ENCODE data around the gene GTF2A1L.

The GTF2A1L gene

DNA sequence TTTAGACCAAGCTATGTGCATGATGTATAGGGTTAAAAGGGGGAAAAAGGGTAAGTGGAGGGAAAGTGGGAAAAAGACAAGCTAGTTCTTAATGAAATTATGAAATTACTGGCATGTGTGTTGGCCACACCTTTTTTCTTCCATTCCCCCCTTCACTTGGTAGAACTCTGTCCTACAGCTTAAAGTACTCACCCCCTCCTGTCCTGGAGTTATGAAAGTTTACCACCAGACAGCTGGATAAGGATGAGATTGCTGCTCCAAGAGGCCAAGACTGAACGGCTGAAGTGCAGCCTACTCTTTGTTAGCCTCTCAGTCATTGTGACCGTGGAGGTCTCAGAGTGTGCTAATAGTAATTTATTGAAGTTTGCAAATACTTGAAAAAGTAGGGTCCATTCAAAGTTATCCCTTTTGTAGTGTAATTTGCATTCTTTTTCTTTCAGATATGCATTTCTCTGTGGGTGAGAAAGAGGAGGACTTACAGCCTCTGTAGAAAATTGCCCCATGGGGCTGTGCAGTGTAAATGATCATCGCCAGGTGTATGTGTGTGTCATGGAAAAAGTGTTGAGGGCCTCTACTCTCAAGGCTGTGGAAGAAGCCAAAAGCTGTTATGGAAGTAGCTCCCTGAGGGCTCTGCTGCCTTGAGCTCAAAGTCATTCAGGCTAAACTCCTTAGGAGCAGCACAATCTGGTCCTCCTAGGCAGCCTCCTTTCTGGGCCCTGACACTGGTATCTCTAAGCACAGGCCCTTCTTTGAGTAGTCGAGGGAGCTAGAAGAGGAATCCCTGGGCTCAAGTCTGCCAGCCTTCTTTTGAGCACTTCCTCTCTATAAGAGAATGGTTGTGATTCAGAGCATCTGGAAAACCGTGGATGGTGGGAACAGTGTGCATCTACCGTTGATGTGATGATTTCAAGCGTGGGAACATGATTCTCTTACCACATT is 91.7 kb downstream of the GTF2A1L start:
- FAIRE-seq, result no peak

DNA sequence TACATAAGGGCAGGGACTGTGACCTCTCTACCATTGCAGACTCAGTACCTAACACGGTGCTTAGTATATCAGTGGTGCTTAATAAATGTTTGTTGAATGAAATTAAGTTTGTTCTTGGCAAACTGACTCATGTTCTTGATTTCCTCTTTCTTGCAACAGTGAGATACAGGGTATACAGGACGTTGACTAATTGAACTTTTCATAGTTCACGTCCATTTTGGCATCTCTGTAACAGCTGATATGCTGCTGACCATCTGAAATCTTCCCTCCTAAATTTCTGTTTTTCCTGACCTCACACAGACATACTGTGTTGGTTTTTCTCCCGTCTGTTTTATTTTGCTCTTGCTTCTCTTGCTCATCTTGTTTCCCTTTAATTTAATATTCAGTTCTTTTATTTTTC is 93.7 kb downstream of the GTF2A1L start:
- FAIRE-seq, result no peak

DNA sequence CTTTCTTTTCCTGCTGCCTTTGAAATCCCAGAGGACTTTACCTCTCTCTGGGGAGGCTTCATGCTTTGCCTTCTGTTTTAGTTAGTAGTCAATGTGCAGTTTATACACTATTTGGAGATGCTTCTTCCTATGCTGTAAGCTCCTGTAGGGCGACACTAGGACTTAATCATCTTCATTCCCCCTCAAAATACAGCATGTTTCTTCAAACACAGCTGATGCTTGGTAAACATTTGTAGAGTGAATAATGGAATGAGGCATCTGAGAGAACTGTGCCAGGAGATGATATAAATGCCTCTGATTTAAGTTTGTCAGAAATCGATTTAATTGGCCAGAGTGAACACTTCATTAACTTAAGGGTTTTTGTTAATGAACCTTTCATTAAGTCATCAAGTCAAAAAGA is 94.5 kb downstream of the GTF2A1L start:
- FAIRE-seq, result no peak

DNA sequence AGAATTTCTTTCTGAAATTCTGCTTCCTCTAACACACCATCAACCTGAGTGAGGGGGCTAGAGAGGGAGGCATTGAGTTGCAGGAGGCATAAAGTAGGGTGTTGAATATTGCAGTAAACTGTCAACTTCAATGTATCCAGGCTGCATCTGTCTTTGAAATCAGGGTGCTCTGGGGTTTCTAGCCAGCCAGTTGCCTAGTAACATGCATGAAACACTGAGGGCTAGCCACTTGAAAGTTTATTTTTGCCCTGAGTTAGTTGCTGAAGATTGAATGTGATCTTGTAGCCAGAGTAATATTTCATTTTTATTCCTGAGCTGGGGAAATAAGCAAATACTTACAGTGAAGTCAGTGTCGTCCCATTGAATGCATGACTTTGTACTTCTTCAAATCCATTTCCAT is 96.0 kb downstream of the GTF2A1L start:
- FAIRE-seq, result no peak

DNA sequence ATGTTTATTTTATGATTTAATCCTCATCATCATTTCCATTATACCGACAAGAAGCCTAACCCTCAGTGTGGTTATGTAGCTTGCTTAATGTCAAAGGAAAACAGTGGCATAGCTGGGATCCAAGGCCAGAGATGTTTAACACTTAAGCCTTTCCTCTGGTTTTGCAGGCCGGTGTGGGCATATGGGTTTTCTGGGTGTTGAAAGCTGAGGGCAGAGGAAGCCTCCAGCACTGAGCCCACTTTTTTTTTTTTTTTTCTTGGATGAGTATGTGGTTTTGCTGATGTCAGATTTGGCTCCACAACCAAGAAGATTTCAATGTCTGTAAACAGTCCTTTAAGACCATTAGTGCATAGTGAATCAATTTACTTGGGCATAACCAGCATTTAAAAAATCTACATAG is 96.6 kb downstream of the GTF2A1L start:
- FAIRE-seq, result no peak

DNA sequence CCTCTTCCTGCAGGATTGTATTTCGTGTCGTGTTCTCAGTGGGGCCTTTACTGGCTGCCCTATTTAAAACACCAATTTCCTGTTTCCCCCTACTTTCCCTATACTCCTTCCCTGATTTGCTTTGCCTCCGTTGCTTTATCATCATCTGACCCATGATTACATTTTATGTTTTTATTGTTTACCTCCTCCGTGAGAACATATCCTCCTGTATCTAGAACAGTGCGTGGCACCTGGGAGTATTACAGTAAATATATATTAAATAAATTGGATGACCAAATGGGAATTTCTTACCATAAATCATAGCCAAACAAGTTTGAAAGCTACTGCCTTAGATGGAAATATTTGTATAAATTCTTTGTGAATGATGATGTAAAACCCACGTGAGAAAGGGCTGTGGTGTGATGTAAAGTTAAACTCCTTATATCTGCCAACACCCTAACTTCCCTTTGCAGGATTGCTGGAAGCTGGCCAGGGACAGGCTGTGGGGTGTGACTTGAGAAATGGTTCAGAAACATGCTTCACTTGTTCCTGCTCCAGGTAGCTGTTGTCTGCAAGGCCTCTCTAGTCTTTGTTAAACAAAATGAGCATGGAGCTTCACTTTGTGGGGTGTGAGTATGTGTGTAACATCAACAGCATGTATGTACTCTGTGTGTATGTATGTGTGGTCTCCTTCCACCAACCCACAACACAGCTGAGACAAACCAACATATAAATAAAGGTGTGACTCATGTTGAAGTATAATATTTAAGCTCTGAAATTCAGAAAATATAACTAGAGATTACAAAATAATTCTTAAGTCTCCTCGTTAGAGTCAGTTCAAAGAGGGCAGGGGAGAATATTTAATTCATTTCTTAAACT is 97.6 kb downstream of the GTF2A1L start:
- no peak for FAIRE-seq

DNA sequence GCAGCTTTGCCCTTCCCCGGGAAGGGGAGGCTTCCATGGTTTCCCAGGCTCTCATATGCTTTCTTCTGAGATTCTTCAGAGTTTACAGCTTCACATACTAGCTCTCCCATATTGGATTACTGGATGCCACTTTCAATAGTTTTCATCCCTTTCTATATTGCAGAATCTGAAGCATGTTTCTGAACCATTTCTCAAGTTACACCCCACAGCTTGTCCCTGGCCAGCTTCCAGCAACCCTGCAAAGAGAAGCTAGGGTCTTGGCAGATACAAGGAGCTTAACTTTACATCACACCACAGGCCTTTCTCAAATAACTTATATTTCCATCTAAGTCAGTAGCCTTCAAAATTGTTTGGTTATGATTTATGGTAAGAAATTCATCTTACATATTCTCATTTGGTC is 98.3 kb downstream of the GTF2A1L start:
- FAIRE-seq, result no peak

DNA sequence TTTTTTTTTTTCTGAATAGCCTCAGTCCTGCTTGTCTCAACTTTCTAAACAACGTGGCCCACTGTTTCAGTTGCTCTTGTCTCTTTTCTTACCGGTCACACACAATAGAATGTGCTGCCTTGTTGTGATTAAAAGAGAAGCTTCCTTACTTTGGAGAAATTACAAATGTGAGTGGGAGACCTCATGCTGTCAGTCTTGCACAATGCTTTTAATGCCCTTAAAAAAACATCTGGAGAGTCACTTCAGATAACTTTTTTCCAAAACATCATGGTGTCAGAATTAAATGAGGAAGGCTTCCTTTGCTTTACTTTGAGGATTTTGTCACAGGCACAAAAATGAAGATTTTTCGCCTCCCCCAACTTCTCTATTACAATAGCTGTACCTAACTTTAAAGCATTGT is 100.2 kb downstream of the GTF2A1L start:
- no peak for FAIRE-seq

DNA sequence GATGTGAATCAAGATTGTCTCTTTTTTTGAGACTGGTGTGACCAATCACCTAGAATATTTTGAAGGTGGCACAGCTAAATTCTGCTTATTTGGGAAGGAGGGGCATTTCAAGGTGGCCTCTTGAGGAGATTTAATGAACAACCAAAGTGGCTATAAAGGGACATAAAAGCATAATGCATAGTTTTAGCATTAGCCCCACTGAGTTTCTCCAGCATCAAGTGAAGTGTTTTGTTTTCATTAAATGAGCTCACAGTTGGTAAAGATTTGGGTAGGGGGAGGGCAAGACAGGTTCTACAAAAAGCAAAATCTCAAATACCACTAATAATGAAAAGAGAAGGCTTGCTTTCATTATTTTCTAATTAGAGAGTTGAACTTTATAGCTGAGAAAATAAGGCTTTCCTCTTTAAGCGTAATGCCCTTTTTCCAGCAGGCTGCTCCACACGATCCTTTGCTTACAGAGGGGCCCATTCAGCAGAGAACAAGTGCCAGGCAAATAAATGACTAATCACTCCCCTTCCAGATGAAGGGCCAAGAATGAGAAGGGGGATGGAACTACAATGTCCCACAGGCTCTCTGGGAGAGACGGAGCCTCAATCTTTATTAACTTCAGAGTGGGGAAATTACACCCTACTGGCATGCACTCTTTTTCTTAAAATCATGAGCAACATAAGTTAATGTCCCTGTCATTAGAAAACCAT is 102.0 kb downstream of the GTF2A1L start:
- FAIRE-seq, result no peak

DNA sequence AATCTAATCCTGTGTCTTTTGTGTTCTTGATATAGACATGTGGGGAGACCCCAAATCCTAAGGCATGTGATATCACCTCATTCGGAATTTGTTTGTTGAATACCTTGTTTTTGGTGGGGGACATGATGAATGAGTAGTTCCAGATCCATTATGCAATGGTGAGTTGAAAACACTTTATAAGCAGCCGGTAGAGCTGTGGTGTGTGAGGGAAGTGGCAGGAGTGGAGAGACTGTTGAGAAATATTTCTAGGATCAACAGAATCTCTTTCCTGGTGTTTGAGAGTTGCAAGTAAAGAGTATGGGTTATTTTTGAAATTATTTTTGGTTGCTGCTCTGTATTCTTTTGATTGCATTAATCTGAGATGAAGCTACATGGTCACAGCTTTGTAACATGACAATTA is 103.5 kb downstream of the GTF2A1L start:
- FAIRE-seq, result no peak

DNA sequence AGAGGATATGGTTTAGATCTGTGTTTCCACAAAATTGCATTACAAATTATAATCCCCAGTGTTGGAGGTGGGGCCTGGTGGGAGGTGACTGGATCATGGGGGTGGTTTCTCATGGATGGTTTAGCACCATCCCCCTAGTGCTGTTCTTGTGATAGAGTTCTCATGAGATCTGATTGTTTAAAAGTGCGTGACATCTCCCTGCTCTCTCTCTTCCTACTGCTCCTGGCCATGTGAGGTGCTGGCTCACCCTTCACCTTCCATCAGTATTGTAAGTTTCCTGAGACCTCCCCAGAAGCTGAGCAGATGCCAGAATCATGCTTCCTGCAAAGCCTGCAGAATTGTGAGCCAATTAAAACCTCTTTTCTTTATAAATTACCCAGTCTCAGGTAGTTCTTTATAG is 104.7 kb downstream of the GTF2A1L start:
- no peak for FAIRE-seq

DNA sequence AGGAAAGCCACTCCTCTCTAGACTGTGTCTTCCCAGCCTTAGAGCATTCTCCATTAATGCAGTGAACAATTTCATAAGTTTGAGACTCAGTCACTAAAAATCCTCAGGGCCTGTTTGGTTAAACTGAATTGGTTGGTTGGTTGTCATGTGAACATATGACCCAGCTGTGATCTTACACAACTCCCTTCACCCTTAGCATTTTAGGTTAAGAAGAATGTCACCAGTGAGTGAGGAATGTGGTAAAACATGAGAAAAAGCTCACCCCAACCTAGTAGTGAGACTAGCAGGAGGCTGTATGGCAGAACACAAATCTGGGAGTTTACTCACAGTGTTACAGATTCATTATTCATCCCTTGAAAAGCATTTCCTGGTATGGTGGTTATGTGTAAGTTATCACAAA is 105.5 kb downstream of the GTF2A1L start:
- no peak for FAIRE-seq

DNA sequence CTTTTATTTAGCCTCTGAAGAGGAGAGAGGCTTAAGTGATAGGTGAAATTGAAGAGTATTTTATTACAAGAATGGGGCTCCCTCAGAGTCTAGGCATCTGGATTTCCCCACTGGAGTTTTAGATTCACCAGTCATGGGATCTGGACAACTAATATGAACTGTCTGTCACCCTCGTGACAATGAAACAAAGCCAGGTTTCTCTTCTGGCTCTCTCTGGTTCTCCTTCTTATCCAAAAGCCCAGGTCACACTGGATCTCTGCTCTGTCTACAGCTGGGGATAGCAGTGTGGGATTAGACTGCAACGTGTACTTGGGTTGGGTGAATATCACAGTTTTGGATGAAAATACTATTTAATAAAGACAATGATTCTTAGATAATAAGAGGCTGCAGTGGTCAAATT is 106.6 kb downstream of the GTF2A1L start:
- FAIRE-seq, result no peak

DNA sequence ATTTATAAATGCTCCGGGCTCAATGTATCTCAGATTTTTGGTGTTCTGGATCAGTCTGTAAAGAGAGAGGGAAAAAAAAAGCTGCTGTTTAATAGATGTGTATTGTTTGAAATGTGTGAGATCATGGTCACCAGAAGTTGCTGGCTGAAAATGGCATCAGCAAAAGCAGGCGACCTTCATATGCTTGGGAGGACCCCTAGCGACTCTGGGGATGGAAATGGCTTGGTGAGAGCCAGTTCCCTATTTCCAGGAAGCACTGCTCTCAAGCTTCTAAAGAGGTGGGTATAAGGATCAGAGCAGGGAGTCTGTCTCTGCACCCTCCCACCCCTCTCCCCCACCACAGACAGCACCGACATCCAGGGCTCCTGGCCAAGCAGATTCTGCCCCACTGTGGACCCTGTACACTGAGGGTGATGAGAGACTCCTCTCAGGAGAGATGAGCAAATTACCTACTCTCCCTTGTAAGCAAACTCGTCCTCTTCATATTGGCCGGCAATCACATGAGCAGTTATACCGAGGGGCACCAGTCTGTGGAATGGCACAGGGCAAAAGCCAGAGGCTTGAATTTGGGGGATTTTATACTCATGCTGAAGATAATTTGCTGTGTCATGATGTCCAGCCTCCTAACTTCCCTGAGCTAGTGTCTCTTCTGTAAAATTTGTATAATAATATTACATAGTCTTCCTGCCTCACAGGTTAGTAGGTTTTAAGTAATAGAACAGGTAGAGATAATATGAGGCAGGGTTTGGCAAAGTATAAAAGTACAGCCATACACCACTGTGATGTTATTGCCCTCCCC is 108.2 kb downstream of the GTF2A1L start:
- FAIRE-seq, result no peak

DNA sequence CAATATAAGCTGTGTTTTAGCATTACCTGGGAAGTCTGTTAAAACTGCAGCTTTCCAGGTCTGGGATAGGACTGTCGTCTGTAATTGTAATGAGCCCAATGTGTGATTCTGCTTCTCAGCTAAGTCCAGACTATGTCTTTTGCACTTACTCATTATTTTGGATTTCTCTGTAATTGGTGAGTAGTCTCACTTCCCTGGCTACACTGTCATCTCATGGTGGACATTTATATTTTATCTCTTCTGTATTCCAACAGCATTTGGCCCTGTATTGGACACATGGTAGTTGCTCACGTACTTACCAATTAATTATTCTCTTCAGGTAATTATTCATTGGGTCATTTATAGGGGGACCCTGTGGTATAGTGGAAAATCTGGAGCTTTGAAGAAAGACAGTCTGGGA is 109.9 kb downstream of the GTF2A1L start:
- FAIRE-seq, result no peak

DNA sequence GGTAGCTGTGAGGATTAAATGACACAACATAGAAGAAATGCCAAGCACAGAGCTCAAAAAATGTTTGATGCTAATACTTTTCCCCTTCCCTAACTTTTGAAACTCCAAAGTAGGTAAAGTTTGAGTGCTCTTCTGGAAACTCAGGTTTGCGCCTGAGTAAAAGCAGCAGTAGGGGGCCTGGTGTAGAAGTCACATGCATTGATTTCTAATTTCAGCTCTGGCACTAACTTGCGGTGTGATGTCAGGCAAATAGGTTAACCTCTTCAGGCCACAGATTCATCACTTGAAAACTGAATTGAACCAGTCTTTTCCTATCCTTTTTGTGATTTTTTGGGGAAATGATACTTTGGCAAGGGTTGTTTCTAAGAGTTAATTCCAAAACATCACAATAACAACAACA is 110.6 kb downstream of the GTF2A1L start:
- no peak for FAIRE-seq

DNA sequence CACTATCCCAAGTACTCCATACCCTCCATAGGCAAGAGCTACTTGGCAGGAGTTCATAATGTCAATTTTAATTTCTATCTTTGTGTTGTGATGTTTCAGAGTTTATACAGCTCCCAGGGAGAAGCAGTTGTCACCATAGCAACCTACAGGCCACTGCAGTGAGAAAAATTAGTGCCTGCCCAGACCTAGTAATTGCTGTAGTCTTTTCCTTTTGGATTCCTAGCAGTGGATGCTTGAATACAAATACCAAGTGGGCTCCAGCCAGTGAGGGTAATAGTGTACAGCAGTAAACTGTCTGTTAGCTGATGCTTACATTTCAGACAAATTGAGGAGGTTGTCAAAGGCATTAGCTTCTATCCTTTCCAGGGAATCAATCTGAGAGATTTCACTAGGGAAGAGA is 111.2 kb downstream of the GTF2A1L start:
- no peak for FAIRE-seq
